ENCODE measurements around the gene RALGAPB. TPM values are rescaled to one million over a fixed set of nuclear protein-coding genes. Genes with fewer than 3 reads are reported as not detected.

The RALGAPB gene
- polyA plus RNA-seq, 1 of the 3 experiments (the other 2 are of a cell fraction) = 10.8 TPM

DNA sequence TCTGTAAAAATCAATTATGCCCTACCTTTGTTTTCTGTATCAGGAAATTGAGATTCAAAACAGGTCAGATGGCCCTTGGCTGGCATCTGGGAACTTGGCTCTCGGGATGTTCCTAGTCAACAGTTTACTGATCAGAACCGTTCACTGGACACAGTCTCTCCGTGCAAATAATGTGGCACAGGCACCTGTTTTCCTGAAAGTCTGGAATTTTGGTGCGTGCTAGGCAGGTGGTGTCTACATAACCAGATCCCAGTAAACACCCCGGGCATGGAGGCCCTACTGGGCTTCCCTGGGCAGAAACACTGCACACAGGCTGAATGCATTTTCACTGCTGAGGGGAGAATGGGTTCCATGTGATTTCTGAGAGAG lies 45.0 kb upstream of the RALGAPB start (continued):
- TF ChIP-seq, protein P1, sequence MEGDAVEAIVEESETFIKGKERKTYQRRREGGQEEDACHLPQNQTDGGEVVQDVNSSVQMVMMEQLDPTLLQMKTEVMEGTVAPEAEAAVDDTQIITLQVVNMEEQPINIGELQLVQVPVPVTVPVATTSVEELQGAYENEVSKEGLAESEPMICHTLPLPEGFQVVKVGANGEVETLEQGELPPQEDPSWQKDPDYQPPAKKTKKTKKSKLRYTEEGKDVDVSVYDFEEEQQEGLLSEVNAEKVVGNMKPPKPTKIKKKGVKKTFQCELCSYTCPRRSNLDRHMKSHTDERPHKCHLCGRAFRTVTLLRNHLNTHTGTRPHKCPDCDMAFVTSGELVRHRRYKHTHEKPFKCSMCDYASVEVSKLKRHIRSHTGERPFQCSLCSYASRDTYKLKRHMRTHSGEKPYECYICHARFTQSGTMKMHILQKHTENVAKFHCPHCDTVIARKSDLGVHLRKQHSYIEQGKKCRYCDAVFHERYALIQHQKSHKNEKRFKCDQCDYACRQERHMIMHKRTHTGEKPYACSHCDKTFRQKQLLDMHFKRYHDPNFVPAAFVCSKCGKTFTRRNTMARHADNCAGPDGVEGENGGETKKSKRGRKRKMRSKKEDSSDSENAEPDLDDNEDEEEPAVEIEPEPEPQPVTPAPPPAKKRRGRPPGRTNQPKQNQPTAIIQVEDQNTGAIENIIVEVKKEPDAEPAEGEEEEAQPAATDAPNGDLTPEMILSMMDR (IDR thresholded peaks at IDR 0.05) = no peak
- TF ChIP-seq EZH2phosphoT487 (IDR thresholded peaks at IDR 0.05; ENCODE audit: borderline replicate concordance, low read depth) (no peak), TEAD4 (IDR thresholded peaks at IDR 0.05; ENCODE audit: borderline replicate concordance, insufficient read depth) (no peak), SMC3 (IDR thresholded peaks at IDR 0.05; ENCODE audit: low read depth, low read length) (no peak), RFX5 (IDR thresholded peaks at IDR 0.05; ENCODE audit: low read length) (no peak), RAD21 (IDR thresholded peaks at IDR 0.05; ENCODE audit: low read length) (no peak)
- TF ChIP-seq, protein P2, sequence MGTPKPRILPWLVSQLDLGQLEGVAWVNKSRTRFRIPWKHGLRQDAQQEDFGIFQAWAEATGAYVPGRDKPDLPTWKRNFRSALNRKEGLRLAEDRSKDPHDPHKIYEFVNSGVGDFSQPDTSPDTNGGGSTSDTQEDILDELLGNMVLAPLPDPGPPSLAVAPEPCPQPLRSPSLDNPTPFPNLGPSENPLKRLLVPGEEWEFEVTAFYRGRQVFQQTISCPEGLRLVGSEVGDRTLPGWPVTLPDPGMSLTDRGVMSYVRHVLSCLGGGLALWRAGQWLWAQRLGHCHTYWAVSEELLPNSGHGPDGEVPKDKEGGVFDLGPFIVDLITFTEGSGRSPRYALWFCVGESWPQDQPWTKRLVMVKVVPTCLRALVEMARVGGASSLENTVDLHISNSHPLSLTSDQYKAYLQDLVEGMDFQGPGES (IDR thresholded peaks at IDR 0.05; ENCODE audit: low read depth, low read length) = no peak

DNA sequence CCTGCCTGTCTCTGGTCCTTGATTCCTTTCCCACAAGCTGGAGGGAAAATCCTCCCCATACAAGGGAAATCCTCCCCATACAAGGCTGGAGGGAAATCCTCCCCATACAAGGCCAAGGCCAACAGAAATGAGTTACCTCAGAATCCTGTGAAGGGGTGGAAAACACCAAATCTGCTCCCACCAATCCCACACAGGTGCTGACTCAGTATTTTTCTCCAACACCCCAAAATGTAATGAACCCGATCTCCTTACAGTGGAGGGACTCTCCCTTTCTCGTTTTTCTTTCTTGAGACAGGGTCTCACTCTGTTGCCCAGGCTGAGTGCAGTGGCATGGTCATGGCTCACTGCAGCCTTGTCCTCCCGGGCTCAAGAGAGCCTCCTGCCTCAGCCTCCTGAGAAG lies 43.8 kb upstream of the RALGAPB start:
- Histone ChIP-seq H3K9me3 (no peaks in the 10 kb centered on the region), H2AFZ (ENCODE audit: low read depth) (no peak overlapping the region), H3F3A (replicated peaks; ENCODE audit: insufficient read depth) (peaks cover 30% of the 10 kb centered on the region), H3K4me1 (ENCODE audit: control insufficient read depth in 1 of 2, insufficient read depth in 2 of 2, low read depth in 1 of 2, low read length in 1 of 2) (peaks cover 22% of the 10 kb centered on the region in 2 experiments), H3K36me3 (replicated peaks in 1 of 2; ENCODE audit: control insufficient read depth in 1 of 2, insufficient read depth in 2 of 2, low read length in 1 of 2) (peaks cover 84 to 88% of the 10 kb centered on the region in 2 experiments), H3K79me2 (ENCODE audit: insufficient read depth) (peaks cover 95% of the 10 kb centered on the region), H3K4me3 (ENCODE audit: low read depth in 2 of 2, low read length in 1 of 2) (no peak overlapping the region), H3K4me2 (no peak overlapping the region), H3K9me2 (no peaks in the 10 kb centered on the region), H3K27ac (ENCODE audit: low read depth in 2 of 2, low read length in 1 of 2) (no peak overlapping the region), H3K9ac (no peak overlapping the region), H3K27me3 (ENCODE audit: insufficient read depth) (no peaks in the 10 kb centered on the region), H4K20me1 (ENCODE audit: insufficient read depth) (peaks cover 100% of the 10 kb centered on the region)
- WGBS (ENCODE audit: low lambda C conversion rate) = 90% methylated on average over 3 of the region's 3 CpGs
- TF ChIP-seq MXI1 (IDR thresholded peaks at IDR 0.05; ENCODE audit: low read depth, low read length) (no peak), FOSL2 (IDR thresholded peaks at IDR 0.05; ENCODE audit: borderline replicate concordance, low read depth) (no peak), TEAD4 (IDR thresholded peaks at IDR 0.05; ENCODE audit: borderline replicate concordance, insufficient read depth) (no peak), CHD2 (IDR thresholded peaks at IDR 0.05; ENCODE audit: low read length, partially characterized antibody) (no peak), FOXJ3 (CRISPR knock-in tag; IDR thresholded peaks at IDR 0.05) (no peak), RCOR1 (IDR thresholded peaks at IDR 0.05; ENCODE audit: low read length) (no peak), RFX5 (IDR thresholded peaks at IDR 0.05; ENCODE audit: low read length) (no peak)
- TF ChIP-seq, protein P3, sequence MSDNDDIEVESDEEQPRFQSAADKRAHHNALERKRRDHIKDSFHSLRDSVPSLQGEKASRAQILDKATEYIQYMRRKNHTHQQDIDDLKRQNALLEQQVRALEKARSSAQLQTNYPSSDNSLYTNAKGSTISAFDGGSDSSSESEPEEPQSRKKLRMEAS (IDR thresholded peaks at IDR 0.05; ENCODE audit: low read depth) = no peak
- TF ChIP-seq, protein P4, sequence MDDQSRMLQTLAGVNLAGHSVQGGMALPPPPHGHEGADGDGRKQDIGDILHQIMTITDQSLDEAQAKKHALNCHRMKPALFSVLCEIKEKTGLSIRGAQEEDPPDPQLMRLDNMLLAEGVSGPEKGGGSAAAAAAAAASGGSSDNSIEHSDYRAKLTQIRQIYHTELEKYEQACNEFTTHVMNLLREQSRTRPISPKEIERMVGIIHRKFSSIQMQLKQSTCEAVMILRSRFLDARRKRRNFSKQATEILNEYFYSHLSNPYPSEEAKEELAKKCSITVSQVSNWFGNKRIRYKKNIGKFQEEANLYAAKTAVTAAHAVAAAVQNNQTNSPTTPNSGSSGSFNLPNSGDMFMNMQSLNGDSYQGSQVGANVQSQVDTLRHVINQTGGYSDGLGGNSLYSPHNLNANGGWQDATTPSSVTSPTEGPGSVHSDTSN (IDR thresholded peaks at IDR 0.05) = no peak
- POLR2A ChIA-PET = interaction anchor here (1.2 to 1.4 kb wide), 2 partner anchors 10 to 17 kb away, joined by 3 read pairs; no protein-coding TSS in a partner anchor
- CTCF ChIA-PET = interaction anchor here (2.1 kb wide), 1 partner anchor 17 kb away, joined by 8 read pairs; no protein-coding TSS in a partner anchor
- no peak for DNase-seq

Data from SK-N-SH (cell line).